ENCODE data around the gene RMC1.

DNA sequence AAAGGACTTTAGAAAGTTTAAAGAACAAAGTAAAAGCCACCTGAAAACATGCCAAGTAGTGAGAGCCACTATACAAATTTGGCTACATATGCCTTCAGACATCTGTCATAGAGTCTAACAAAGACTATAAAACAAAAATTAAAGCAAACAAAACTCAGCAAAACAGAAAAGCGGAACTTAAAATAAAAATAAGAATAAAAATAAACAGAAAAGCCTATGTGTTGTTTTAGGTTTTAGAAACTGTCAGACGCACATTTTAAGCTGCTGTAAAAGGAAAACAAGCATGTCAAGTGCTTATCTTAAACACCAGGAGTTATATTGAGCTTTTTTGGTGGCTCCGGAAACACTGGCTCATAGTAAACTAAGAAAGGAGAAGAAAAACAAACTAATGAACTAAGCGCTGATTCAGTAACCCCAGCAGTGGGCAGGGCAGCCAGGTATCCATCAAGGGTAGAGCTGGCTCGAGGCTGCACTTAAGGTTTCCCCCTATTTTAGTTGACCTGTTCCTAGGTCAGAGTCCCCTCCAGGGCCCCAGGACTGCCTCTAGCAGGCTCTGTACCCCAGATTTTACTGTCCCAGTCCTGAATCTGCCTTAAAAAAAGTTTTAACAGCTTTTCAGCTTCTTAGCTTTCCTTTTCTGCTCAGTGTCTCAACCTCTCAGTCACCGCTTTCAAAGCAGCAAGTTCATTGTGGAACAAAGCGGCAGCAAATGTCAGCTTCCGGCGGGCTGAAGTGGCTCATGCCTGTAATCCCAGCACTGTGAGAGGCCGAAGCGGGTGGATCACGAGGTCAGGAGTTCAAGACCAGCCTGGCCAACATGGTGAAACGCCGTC lies 15.4 kb upstream of the RMC1 start:
- TF ChIP-seq, protein P1, sequence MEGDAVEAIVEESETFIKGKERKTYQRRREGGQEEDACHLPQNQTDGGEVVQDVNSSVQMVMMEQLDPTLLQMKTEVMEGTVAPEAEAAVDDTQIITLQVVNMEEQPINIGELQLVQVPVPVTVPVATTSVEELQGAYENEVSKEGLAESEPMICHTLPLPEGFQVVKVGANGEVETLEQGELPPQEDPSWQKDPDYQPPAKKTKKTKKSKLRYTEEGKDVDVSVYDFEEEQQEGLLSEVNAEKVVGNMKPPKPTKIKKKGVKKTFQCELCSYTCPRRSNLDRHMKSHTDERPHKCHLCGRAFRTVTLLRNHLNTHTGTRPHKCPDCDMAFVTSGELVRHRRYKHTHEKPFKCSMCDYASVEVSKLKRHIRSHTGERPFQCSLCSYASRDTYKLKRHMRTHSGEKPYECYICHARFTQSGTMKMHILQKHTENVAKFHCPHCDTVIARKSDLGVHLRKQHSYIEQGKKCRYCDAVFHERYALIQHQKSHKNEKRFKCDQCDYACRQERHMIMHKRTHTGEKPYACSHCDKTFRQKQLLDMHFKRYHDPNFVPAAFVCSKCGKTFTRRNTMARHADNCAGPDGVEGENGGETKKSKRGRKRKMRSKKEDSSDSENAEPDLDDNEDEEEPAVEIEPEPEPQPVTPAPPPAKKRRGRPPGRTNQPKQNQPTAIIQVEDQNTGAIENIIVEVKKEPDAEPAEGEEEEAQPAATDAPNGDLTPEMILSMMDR (conservative IDR thresholded peaks at IDR 0.05 in 1 of 2, IDR thresholded peaks at IDR 0.05 in 1 of 2; ENCODE audit: extremely low read depth in 1 of 2, insufficient read depth in 1 of 2, low read depth in 1 of 2, low read length in 2 of 2): no peak
- TF ChIP-seq EZH2 (IDR thresholded peaks at IDR 0.05; ENCODE audit: borderline replicate concordance, low read length): no peak
